A549 (cell line): ENCODE results near the gene ANXA9.

Experiments
- CEBPB ChIP-seq, 2 experiments: fragments of >200 bp in 1 of 2; sonication (Bioruptor Twin) in 1 of 2; formaldehyde crosslinking in 1 of 2; IDR thresholded peaks; 2 replicates each; pipeline ENCODE4 v1.6.1; 2012 to 2016
- CHD2 ChIP-seq: fragments of 150-350 bp; IDR thresholded peaks from 2 replicates; pipeline ENCODE4 v1.6.1; 2014; ENCODE audit warnings: low read length; ENCODE audit not compliant: partially characterized antibody
- ESRRA ChIP-seq: fragments of 150-350 bp; IDR thresholded peaks from 2 replicates; pipeline ENCODE4 v1.6.1; 2014; ENCODE audit warnings: mild to moderate bottlenecking, low read length, borderline replicate concordance
- HDAC2 ChIP-seq: fragments of 200-600 bp; sonication (generic); IDR thresholded peaks from 2 replicates; pipeline ENCODE4 v1.6.1; 2016
- KDM5A ChIP-seq: fragments of 200-600 bp; sonication (generic); IDR thresholded peaks from 2 replicates; pipeline ENCODE4 v1.6.1; 2016; ENCODE audit warnings: antibody characterized with exemption, mild to moderate bottlenecking
- MAZ ChIP-seq: fragments of 150-350 bp; IDR thresholded peaks from 2 replicates; pipeline ENCODE4 v1.6.1; 2014; ENCODE audit warnings: antibody characterized with exemption, low read depth, low read length, borderline replicate concordance
- PHF8 ChIP-seq: fragments of 200-600 bp; sonication (generic); IDR thresholded peaks from 2 replicates; pipeline ENCODE4 v1.6.1; 2016; ENCODE audit warnings: low read depth, mild to moderate bottlenecking, antibody characterized with exemption, moderate library complexity, borderline replicate concordance
- POLR2A ChIP-seq: IDR thresholded peaks from 2 replicates; pipeline ENCODE4 v1.6.1; 2012; ENCODE audit warnings: mild to moderate bottlenecking, low read length
- RNF2 ChIP-seq: fragments of 200-600 bp; sonication (generic); IDR thresholded peaks from 2 replicates; pipeline ENCODE4 v1.6.1; 2016; ENCODE audit warnings: low read depth, mild to moderate bottlenecking, antibody characterized with exemption, moderate library complexity, borderline replicate concordance
- TF ChIP-seq, protein P1 (sequence below): fragments of 200-600 bp; sonication (generic); IDR thresholded peaks from 2 replicates; pipeline ENCODE4 v1.6.1; 2016; ENCODE audit warnings: antibody characterized with exemption, mild to moderate bottlenecking, moderate library complexity
- TF ChIP-seq, protein P2 (sequence below): fragments of >200 bp; sonication (Bioruptor Twin); formaldehyde crosslinking; IDR thresholded peaks from 3 replicates; pipeline ENCODE4 v1.5.1; 2016
- TF ChIP-seq, protein P3 (sequence below): fragments of >200 bp; sonication (Bioruptor Twin); formaldehyde crosslinking; IDR thresholded peaks from 3 replicates; pipeline ENCODE4 v1.6.1; 2016

DNA sequence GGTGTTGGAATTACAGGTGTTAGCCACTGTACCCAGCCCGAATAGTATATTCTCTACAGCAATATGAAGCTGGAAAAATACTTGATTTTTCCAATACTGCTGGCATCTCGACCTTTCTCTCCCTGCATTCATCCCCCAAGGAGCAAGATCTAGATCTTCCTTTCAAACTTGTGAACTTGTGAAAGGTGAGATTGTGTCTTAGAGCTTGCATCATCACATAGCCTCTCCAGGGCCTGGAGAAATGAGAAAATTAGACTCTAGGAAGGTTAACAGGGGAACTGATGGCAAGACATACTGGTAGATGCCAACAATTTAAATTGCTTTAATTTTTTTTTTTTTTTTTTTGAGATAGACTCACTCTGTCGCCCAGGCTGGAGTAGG lies 28.2 kb downstream of the ANXA9 start:
- TF ChIP-seq, protein P1, sequence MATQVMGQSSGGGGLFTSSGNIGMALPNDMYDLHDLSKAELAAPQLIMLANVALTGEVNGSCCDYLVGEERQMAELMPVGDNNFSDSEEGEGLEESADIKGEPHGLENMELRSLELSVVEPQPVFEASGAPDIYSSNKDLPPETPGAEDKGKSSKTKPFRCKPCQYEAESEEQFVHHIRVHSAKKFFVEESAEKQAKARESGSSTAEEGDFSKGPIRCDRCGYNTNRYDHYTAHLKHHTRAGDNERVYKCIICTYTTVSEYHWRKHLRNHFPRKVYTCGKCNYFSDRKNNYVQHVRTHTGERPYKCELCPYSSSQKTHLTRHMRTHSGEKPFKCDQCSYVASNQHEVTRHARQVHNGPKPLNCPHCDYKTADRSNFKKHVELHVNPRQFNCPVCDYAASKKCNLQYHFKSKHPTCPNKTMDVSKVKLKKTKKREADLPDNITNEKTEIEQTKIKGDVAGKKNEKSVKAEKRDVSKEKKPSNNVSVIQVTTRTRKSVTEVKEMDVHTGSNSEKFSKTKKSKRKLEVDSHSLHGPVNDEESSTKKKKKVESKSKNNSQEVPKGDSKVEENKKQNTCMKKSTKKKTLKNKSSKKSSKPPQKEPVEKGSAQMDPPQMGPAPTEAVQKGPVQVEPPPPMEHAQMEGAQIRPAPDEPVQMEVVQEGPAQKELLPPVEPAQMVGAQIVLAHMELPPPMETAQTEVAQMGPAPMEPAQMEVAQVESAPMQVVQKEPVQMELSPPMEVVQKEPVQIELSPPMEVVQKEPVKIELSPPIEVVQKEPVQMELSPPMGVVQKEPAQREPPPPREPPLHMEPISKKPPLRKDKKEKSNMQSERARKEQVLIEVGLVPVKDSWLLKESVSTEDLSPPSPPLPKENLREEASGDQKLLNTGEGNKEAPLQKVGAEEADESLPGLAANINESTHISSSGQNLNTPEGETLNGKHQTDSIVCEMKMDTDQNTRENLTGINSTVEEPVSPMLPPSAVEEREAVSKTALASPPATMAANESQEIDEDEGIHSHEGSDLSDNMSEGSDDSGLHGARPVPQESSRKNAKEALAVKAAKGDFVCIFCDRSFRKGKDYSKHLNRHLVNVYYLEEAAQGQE = no peak
- TF ChIP-seq POLR2A (no peak), MAZ (no peak), RNF2 (no peak), HDAC2 (no peak), KDM5A (no peak), PHF8 (no peak), CEBPB (IDR thresholded peaks at IDR 0.05) (no peak), CHD2 (no peak), ESRRA (no peak)
- TF ChIP-seq, protein P2, sequence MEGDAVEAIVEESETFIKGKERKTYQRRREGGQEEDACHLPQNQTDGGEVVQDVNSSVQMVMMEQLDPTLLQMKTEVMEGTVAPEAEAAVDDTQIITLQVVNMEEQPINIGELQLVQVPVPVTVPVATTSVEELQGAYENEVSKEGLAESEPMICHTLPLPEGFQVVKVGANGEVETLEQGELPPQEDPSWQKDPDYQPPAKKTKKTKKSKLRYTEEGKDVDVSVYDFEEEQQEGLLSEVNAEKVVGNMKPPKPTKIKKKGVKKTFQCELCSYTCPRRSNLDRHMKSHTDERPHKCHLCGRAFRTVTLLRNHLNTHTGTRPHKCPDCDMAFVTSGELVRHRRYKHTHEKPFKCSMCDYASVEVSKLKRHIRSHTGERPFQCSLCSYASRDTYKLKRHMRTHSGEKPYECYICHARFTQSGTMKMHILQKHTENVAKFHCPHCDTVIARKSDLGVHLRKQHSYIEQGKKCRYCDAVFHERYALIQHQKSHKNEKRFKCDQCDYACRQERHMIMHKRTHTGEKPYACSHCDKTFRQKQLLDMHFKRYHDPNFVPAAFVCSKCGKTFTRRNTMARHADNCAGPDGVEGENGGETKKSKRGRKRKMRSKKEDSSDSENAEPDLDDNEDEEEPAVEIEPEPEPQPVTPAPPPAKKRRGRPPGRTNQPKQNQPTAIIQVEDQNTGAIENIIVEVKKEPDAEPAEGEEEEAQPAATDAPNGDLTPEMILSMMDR = no peak
- TF ChIP-seq, protein P3, sequence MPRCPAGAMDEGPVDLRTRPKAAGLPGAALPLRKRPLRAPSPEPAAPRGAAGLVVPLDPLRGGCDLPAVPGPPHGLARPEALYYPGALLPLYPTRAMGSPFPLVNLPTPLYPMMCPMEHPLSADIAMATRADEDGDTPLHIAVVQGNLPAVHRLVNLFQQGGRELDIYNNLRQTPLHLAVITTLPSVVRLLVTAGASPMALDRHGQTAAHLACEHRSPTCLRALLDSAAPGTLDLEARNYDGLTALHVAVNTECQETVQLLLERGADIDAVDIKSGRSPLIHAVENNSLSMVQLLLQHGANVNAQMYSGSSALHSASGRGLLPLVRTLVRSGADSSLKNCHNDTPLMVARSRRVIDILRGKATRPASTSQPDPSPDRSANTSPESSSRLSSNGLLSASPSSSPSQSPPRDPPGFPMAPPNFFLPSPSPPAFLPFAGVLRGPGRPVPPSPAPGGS = no peak
